Stimulated activated naive CD8-positive, alpha-beta T cell treated with anti-CD3 and anti-CD28 coated beads, Interleukin-15, amount 100 ng/mL, for 72 hours (primary cell): ENCODE data around the gene KDF1.

Experiments used
- ATAC-seq: fragments of 150-1000 bp; cut with Tn5 transposase; 2 replicates; pipeline ENCODE4 v1.10.0; 2021; ENCODE audit warnings: mild to moderate bottlenecking, moderate library complexity
- DNase-seq, 2 donors: peaks; one replicate each; pipeline ENCODE4 v3.0.0; 2021 to 2022
- H3K27ac Mint-ChIP-seq, 2 donors: one replicate each; pipeline ENCODE4 v1.8.0; 2022; ENCODE audit warnings: mild to moderate bottlenecking in 2 of 2, mixed read lengths in 2 of 2, moderate library complexity in 2 of 2
- H3K27me3 Mint-ChIP-seq: one replicate; pipeline ENCODE4 v1.8.0; 2022; ENCODE audit warnings: mixed read lengths
- H3K4me1 Mint-ChIP-seq: one replicate; pipeline ENCODE4 v1.8.0; 2022; ENCODE audit warnings: mild to moderate bottlenecking, mixed read lengths
- H3K4me3 Mint-ChIP-seq, 2 donors: one replicate each; pipeline ENCODE4 v1.8.0; 2022; ENCODE audit warnings: mild to moderate bottlenecking in 2 of 2, mixed read lengths in 2 of 2, moderate library complexity in 1 of 2
- H3K9me3 Mint-ChIP-seq, 2 donors: one replicate each; pipeline ENCODE4 v1.8.0; 2022; ENCODE audit warnings: mixed read lengths in 2 of 2

The KDF1 gene

GRCh38 chr1:26959722-26960624, at the start of gene KDF1:
TSS of gene KDF1 (minus strand) at chr1:26960468. CDS start at chr1:26952380, 8,088 bp downstream.
- peak within 1 kb of the TSS; percentile 72 to 74 for H3K27ac Mint-ChIP-seq
- ATAC-seq: peak; percentile 83
- H3K27me3 Mint-ChIP-seq: peaks cover 53% of the 10 kb centered on the region
- H3K9me3 Mint-ChIP-seq: no peaks in the 10 kb centered on the region
- peaks cover 6% of the 10 kb centered on the region for H3K4me1 Mint-ChIP-seq
- peak within 1 kb of the TSS; percentile 75 to 86 for H3K4me3 Mint-ChIP-seq
- DNase-seq: peak; percentile 23 to 35

- no peak for DNase-seq
- ATAC-seq: no peak
- H3K4me1 Mint-ChIP-seq: peaks cover 7% of the 10 kb centered on the region
These were observed 49.4 kb upstream of the KDF1 start for GRCh38 chr1:27009601-27010197.

GRCh38 chr1:27007909-27008582, 47.8 kb upstream of the KDF1 start:
- Mint-ChIP-seq H3K27ac (no peak overlapping the region), H3K9me3 (no peaks in the 10 kb centered on the region), H3K4me3 (no peak overlapping the region), H3K4me1 (peaks cover 5% of the 10 kb centered on the region), H3K27me3 (peaks cover 43% of the 10 kb centered on the region)
- ATAC-seq (no peak), DNase-seq (no peak)

More at GRCh38 chr1:27009601-27010197, 49.4 kb upstream of the KDF1 start:
- H3K27me3 Mint-ChIP-seq: peaks cover 46% of the 10 kb centered on the region
- H3K9me3 Mint-ChIP-seq: no peaks in the 10 kb centered on the region
- H3K4me3 Mint-ChIP-seq: no peak overlapping the region
- H3K27ac Mint-ChIP-seq: no peak overlapping the region

GRCh38 chr1:27006683-27007082, 46.4 kb upstream of the KDF1 start:
- H3K4me3 Mint-ChIP-seq: no peak overlapping the region
- H3K27me3 Mint-ChIP-seq: peaks cover 34% of the 10 kb centered on the region
- H3K27ac Mint-ChIP-seq: no peak overlapping the region
- ATAC-seq (no peak), DNase-seq (no peak)
- peaks cover 3% of the 10 kb centered on the region for H3K4me1 Mint-ChIP-seq
- H3K9me3 Mint-ChIP-seq: no peaks in the 10 kb centered on the region

GRCh38 chr1:27005648-27006496, 45.6 kb upstream of the KDF1 start:
- Mint-ChIP-seq H3K9me3 (no peaks in the 10 kb centered on the region), H3K4me3 (no peak overlapping the region), H3K27ac (peak overlapping the region in 1 of 2 donors; percentile 44), H3K4me1 (peaks cover 4% of the 10 kb centered on the region), H3K27me3 (peaks cover 31% of the 10 kb centered on the region)
- DNase-seq: no peak
- ATAC-seq: no peak

GRCh38 chr1:27005166-27005530, 44.9 kb upstream of the KDF1 start:
- Mint-ChIP-seq H3K27me3 (peaks cover 31% of the 10 kb centered on the region), H3K4me1 (peaks cover 4% of the 10 kb centered on the region), H3K4me3 (no peak overlapping the region), H3K9me3 (no peaks in the 10 kb centered on the region), H3K27ac (no peak overlapping the region)
- DNase-seq (no peak), ATAC-seq (no peak)

GRCh38 chr1:27004471-27005165, 44.4 kb upstream of the KDF1 start:
- peaks cover 4% of the 10 kb centered on the region for H3K4me1 Mint-ChIP-seq
- no peaks in the 10 kb centered on the region for H3K9me3 Mint-ChIP-seq
- ATAC-seq (no peak), DNase-seq (no peak)
- H3K4me3 Mint-ChIP-seq: no peak overlapping the region
- H3K27ac Mint-ChIP-seq: no peak overlapping the region
- H3K27me3 Mint-ChIP-seq: peaks cover 28% of the 10 kb centered on the region

- H3K9me3 Mint-ChIP-seq: no peaks in the 10 kb centered on the region
- ATAC-seq: no peak
- peaks cover 4% of the 10 kb centered on the region for H3K4me1 Mint-ChIP-seq
- peaks cover 26% of the 10 kb centered on the region for H3K27me3 Mint-ChIP-seq
- DNase-seq: no peak
- no peak overlapping the region for H3K27ac Mint-ChIP-seq
- no peak overlapping the region for H3K4me3 Mint-ChIP-seq
These were observed 43.6 kb upstream of the KDF1 start for GRCh38 chr1:27003745-27004470.

DNA sequence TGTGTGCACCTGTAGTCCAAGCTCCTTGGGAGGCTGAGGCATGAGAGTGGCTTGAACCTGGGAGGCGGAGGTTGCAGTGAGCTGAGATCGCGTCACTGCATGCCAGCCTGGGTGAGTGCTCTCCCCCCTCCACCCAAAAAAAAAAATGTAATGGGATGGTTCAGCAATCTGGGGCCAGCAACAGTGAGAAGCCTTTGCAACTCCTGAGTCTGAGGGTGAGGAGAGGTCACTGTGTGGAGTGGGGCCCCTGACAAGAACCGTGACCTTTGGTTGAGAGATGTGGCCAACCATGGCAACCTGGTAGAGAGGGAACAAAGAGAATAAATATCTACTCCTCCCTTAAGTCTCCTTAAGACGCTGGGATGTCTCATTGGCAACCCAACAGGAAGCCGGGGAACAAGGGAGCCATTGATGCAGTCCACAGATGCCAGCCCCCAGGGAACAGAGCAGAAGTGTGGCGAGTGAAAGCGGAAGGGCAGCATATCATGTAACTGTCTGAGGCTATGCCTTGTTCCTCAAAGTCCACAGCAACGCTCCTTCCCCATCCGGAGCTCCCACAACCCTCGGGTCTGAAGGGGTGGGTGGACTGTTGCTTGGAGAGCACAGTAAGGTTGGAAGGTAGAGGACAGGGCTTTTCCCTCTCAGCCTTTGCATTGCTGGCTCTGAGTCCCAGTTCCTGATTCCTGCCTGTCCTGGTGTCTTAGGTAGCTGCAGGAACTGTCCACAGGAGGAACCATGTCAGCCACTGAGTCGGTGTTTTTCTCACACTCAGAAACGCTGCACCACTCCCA, 41.5 kb upstream of the KDF1 start:
- Mint-ChIP-seq H3K27ac (no peak overlapping the region), H3K9me3 (no peaks in the 10 kb centered on the region), H3K4me1 (peaks cover 14% of the 10 kb centered on the region), H3K4me3 (no peak overlapping the region), H3K27me3 (peaks cover 31% of the 10 kb centered on the region)
- ATAC-seq (no peak), DNase-seq (no peak)

DNA sequence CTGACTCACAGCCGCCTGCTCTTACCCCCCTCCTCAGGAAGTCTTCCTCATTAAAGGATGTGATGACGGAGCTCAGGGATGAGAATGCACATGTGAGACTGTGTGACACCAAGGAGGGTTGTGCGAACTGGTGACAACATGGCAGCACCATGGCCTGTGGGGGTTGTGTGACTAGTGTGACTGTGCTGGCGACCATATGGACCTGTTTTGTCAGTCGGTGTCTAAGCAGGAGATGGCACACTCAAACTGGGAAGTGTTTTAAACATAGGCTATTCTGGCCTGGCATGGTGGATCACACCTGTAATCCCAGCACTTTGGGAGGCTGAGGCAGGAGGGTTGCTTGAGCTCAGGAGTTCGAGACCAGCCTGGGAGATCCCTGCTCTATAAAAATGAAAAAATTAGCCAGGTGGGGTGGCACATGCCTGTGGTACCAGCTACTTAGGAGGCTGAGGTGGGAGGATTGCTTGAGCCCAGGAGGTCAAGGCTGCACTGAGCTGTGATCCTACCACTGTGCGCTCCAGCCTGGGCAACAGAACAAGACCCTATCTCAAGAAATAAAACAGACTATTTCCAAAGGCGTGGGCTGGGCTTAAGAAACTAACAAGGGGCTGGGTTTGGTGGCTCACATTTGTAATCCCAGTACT, 40.7 kb upstream of the KDF1 start:
- peaks cover 40% of the 10 kb centered on the region for H3K27me3 Mint-ChIP-seq
- ATAC-seq (no peak), DNase-seq (no peak)
- H3K27ac Mint-ChIP-seq: no peak overlapping the region
- H3K9me3 Mint-ChIP-seq: no peaks in the 10 kb centered on the region
- H3K4me1 Mint-ChIP-seq: peaks cover 14% of the 10 kb centered on the region
- no peak overlapping the region for H3K4me3 Mint-ChIP-seq

GRCh38 chr1:27000090-27000816, 40.0 kb upstream of the KDF1 start:
- H3K27me3 Mint-ChIP-seq: peaks cover 46% of the 10 kb centered on the region
- no peaks in the 10 kb centered on the region for H3K9me3 Mint-ChIP-seq
- H3K27ac Mint-ChIP-seq: no peak overlapping the region
- DNase-seq (no peak), ATAC-seq (no peak)
- peaks cover 14% of the 10 kb centered on the region for H3K4me1 Mint-ChIP-seq
- H3K4me3 Mint-ChIP-seq: no peak overlapping the region

GRCh38 chr1:26999440-26999987, 39.2 kb upstream of the KDF1 start:
- peaks cover 54% of the 10 kb centered on the region for H3K27me3 Mint-ChIP-seq
- DNase-seq: no peak

More at GRCh38 chr1:26999440-26999987, 39.2 kb upstream of the KDF1 start:
- peaks cover 14% of the 10 kb centered on the region for H3K4me1 Mint-ChIP-seq
- H3K4me3 Mint-ChIP-seq: no peak overlapping the region
- no peak overlapping the region for H3K27ac Mint-ChIP-seq
- ATAC-seq: no peak
- no peaks in the 10 kb centered on the region for H3K9me3 Mint-ChIP-seq
